IMR-90 (cell line): Measurements from ENCODE around the gene MAOA. TPM values are rescaled to one million over a fixed set of nuclear protein-coding genes. Genes with fewer than 3 reads are reported as not detected.

Experiments
- ATAC-seq: fragments of 200-7000 bp; cut with Tn5 transposase; 2 replicates; pipeline ENCODE4 v1.9.1; 2020; ENCODE audit warnings: low read depth, mild to moderate bottlenecking, moderate library complexity
- BruUV-seq: library from RNA; stranded (reverse); fragments of 400-500 nt; replicated peaks from 2 replicates; lab custom pipeline; 2021; lab: Mats Ljungman, UMichigan
- CTCF ChIA-PET: fragments of 300-600 bp; formaldehyde crosslinking; extraction: SDS; loops from one replicate; lab custom pipeline; 2021; ENCODE audit warnings: antibody characterized with exemption; lab: Yijun Ruan, JAX
- POLR2A ChIA-PET: fragments of 300-600 bp; sonication (Branson Sonifier 250); formaldehyde crosslinking; loops from one replicate; lab custom pipeline; 2022; ENCODE audit warnings: antibody characterized with exemption; ENCODE audit not compliant: unreplicated experiment; lab: Charles Lee
- DNase-seq: peaks from one replicate; pipeline ENCODE4 v3.0.0; 2013
- H2AFZ ChIP-seq: replicated peaks from 2 replicates; pipeline ENCODE3; 2013; ENCODE audit warnings: low read length, mild to moderate bottlenecking; ENCODE audit not compliant: poor library complexity
- H2AK5ac ChIP-seq: 2 replicates; pipeline ENCODE4 v1.6.1; 2013; ENCODE audit warnings: low read depth, low read length, inconsistent platforms
- H2AK9ac ChIP-seq: replicated peaks from 2 replicates; pipeline ENCODE3; 2013; ENCODE audit warnings: mild to moderate bottlenecking, low read depth, low read length, moderate library complexity; ENCODE audit not compliant: poor library complexity
- H2BK120ac ChIP-seq: 2 replicates; pipeline ENCODE4 v1.6.1; 2013; ENCODE audit warnings: low read depth, low read length, inconsistent platforms
- H2BK15ac ChIP-seq: 3 replicates; pipeline ENCODE4 v1.6.1; 2013; ENCODE audit warnings: low read depth, low read length, inconsistent platforms
- H2BK20ac ChIP-seq: 2 replicates; pipeline ENCODE4 v1.6.1; 2013; ENCODE audit warnings: low read depth, mild to moderate bottlenecking, inconsistent platforms, low read length, moderate library complexity
- H2BK5ac ChIP-seq: 2 replicates; pipeline ENCODE4 v1.6.1; 2013; ENCODE audit warnings: mild to moderate bottlenecking, low read depth, low read length, inconsistent platforms; ENCODE audit not compliant: poor library complexity, severe bottlenecking
- H3K14ac ChIP-seq: replicated peaks from 2 replicates; pipeline ENCODE4 v1.6.1; 2013; ENCODE audit warnings: low read depth, low read length, inconsistent platforms
- H3K18ac ChIP-seq: 2 replicates; pipeline ENCODE4 v1.6.1; 2013; ENCODE audit warnings: low read depth, low read length, control low read depth
- H3K23ac ChIP-seq: 2 replicates; pipeline ENCODE4 v1.6.1; 2013; ENCODE audit warnings: low read depth, low read length, inconsistent platforms
- H3K27ac ChIP-seq: 2 replicates; pipeline ENCODE4 v1.5.1; 2013; ENCODE audit warnings: mild to moderate bottlenecking, control low read depth, low read length; ENCODE audit not compliant: insufficient read depth
- H3K27me3 ChIP-seq: 2 replicates; pipeline ENCODE4 v1.6.1; 2013; ENCODE audit warnings: low read length; ENCODE audit not compliant: control insufficient read depth, insufficient read depth
- H3K36me3 ChIP-seq: 2 replicates; pipeline ENCODE4 v1.6.1; 2013; ENCODE audit warnings: low read length, mixed read lengths; ENCODE audit not compliant: control insufficient read depth, insufficient read depth
- H3K4ac ChIP-seq: 2 replicates; pipeline ENCODE4 v1.6.1; 2013; ENCODE audit warnings: low read depth, low read length, inconsistent platforms
- H3K4me1 ChIP-seq: 2 replicates; pipeline ENCODE4 v1.6.1; 2013; ENCODE audit warnings: low read length, mixed read lengths; ENCODE audit not compliant: control insufficient read depth, insufficient read depth
- H3K4me2 ChIP-seq: 2 replicates; pipeline ENCODE4 v1.6.1; 2013; ENCODE audit warnings: low read depth, mild to moderate bottlenecking, control low read depth, low read length, moderate library complexity
- H3K4me3 ChIP-seq: 2 replicates; pipeline ENCODE4 v1.5.1; 2013; ENCODE audit warnings: low read depth, mild to moderate bottlenecking, control low read depth, low read length, moderate library complexity; ENCODE audit not compliant: insufficient read depth
- H3K56ac ChIP-seq: 2 replicates; pipeline ENCODE4 v1.6.1; 2013; ENCODE audit warnings: low read length, inconsistent platforms; ENCODE audit not compliant: insufficient read depth; ENCODE audit errors: extremely low read depth
- H3K79me1 ChIP-seq, 2 experiments: 2 replicates each; pipeline ENCODE4 v1.6.1; 2013; ENCODE audit warnings: low read length in 2 of 2, inconsistent platforms in 1 of 2, low read depth in 1 of 2
- H3K9ac ChIP-seq: 2 replicates; pipeline ENCODE4 v1.6.1; 2013; ENCODE audit warnings: low read depth, low read length, control low read depth
- H3K9me1 ChIP-seq: 2 replicates; pipeline ENCODE4 v1.6.1; 2013; ENCODE audit warnings: low read length, inconsistent platforms; ENCODE audit not compliant: insufficient read depth
- H3K9me3 ChIP-seq: 2 replicates; pipeline ENCODE4 v1.6.1; 2013; ENCODE audit warnings: low read length; ENCODE audit not compliant: control insufficient read depth, insufficient read depth
- H4K20me1 ChIP-seq: 2 replicates; pipeline ENCODE4 v1.6.1; 2013; ENCODE audit warnings: low read length, inconsistent platforms; ENCODE audit not compliant: insufficient read depth
- H4K5ac ChIP-seq: 2 replicates; pipeline ENCODE4 v1.6.1; 2013; ENCODE audit warnings: mild to moderate bottlenecking, low read depth, low read length, control low read depth
- H4K8ac ChIP-seq, 2 experiments: 2 replicates each; pipeline ENCODE4 v1.6.1; 2013; ENCODE audit warnings: low read depth in 2 of 2, low read length in 2 of 2, control low read depth in 1 of 2, inconsistent platforms in 1 of 2
- H4K91ac ChIP-seq: 2 replicates; pipeline ENCODE4 v1.6.1; 2013; ENCODE audit warnings: low read depth, low read length, inconsistent platforms; ENCODE audit not compliant: insufficient read depth
- BHLHE40 ChIP-seq: fragments of 150-350 bp; IDR thresholded peaks from 2 replicates; pipeline ENCODE4 v1.6.1; 2016; ENCODE audit warnings: mild to moderate bottlenecking, low read depth, low read length
- CEBPB ChIP-seq: IDR thresholded peaks from 2 replicates; pipeline ENCODE4 v1.6.1; 2012; ENCODE audit warnings: low read depth, low read length, improper control_type of control experiment
- CHD1 ChIP-seq: IDR thresholded peaks from 2 replicates; pipeline ENCODE4 v1.6.1; 2012; ENCODE audit warnings: low read depth, low read length, improper control_type of control experiment
- FOS ChIP-seq: fragments of 150-350 bp; IDR thresholded peaks from 2 replicates; pipeline ENCODE4 v1.6.1; 2016; ENCODE audit warnings: low read depth, low read length
- MAZ ChIP-seq: IDR thresholded peaks from 2 replicates; pipeline ENCODE4 v1.6.1; 2012; ENCODE audit warnings: low read depth, mild to moderate bottlenecking, low read length, improper control_type of control experiment, moderate library complexity, borderline replicate concordance
- MXI1 ChIP-seq: IDR thresholded peaks from 2 replicates; pipeline ENCODE4 v1.6.1; 2012; ENCODE audit warnings: low read depth, mild to moderate bottlenecking, low read length, moderate library complexity, borderline replicate concordance
- NFE2L2 ChIP-seq: fragments of 150-350 bp; IDR thresholded peaks from 2 replicates; pipeline ENCODE4 v1.6.1; 2016; ENCODE audit warnings: low read depth, mild to moderate bottlenecking, low read length
- POLR2A ChIP-seq: IDR thresholded peaks from 2 replicates; pipeline ENCODE4 v1.6.1; 2012; ENCODE audit warnings: mild to moderate bottlenecking, low read depth, low read length
- RAD21 ChIP-seq: IDR thresholded peaks from 2 replicates; pipeline ENCODE4 v1.6.1; 2012; ENCODE audit warnings: low read length, improper control_type of control experiment
- RCOR1 ChIP-seq: IDR thresholded peaks from 2 replicates; pipeline ENCODE4 v1.6.1; 2012; ENCODE audit warnings: mild to moderate bottlenecking, low read length, improper control_type of control experiment; ENCODE audit not compliant: insufficient replicate concordance
- RFX5 ChIP-seq: IDR thresholded peaks from 2 replicates; pipeline ENCODE4 v1.8.0; 2012; ENCODE audit warnings: low read depth, mild to moderate bottlenecking, low read length, moderate library complexity
- SMC3 ChIP-seq: fragments of 150-350 bp; IDR thresholded peaks from 2 replicates; pipeline ENCODE4 v1.6.1; 2016; ENCODE audit warnings: low read depth, mild to moderate bottlenecking, antibody characterized with exemption, low read length, moderate library complexity
- dilution Hi-C: fragments of 300-500 bp; cut with HindIII; formaldehyde crosslinking; loops from one replicate; pipeline ENCODE4 v1.14.3; 2018; ENCODE audit warnings: low sequenced_read_pairs; ENCODE audit not compliant: unreplicated experiment
- in situ Hi-C: fragments of 300-500 bp; cut with MboI; formaldehyde crosslinking; loops from 3 replicates; pipeline ENCODE4 v1.14.3; 2019; ENCODE audit warnings: low sequenced_read_pairs, inconsistent platforms, mixed read lengths
- intact Hi-C: fragments of 100-400 bp; cut with micrococcal nuclease; formaldehyde crosslinking; loops from 2 replicates; pipeline ENCODE4 v1.10.0; 2022
- polyA plus RNA-seq, 3 experiments: library from polyadenylated mRNA; depleted of rRNA; stranded (reverse); fragments of >200 nt; gene quantifications; 2 replicates each; pipeline ENCODE4 v1.2.3, GENCODE V29; 2012; ENCODE audit warnings: low replicate concordance in 1 of 3
- total RNA-seq: library from RNA; depleted of rRNA; stranded (reverse); fragments of >200 nt; gene quantifications from 2 replicates; pipeline ENCODE4 v1.2.3, GENCODE V29; 2012
- TF ChIP-seq, protein P1 (sequence below): conservative IDR thresholded peaks from 2 replicates; pipeline ENCODE4 v1.5.1; 2012; ENCODE audit warnings: mild to moderate bottlenecking, low read depth, low read length, improper control_type of control experiment
- TF ChIP-seq, protein P2 (sequence below): fragments of 150-350 bp; IDR thresholded peaks from 2 replicates; pipeline ENCODE4 v1.6.1; 2016; ENCODE audit warnings: low read depth, mild to moderate bottlenecking, low read length, moderate library complexity, borderline replicate concordance
- TF ChIP-seq, protein P3 (sequence below): fragments of 150-350 bp; IDR thresholded peaks from 2 replicates; pipeline ENCODE4 v1.6.1; 2017; ENCODE audit warnings: mild to moderate bottlenecking, antibody characterized with exemption, low read length, low read depth

MAOA gene
- total and polyA plus RNA-seq, 2 of the 4 experiments (the other 2 are of a cell fraction): 0.14 to 0.36 TPM

DNA sequence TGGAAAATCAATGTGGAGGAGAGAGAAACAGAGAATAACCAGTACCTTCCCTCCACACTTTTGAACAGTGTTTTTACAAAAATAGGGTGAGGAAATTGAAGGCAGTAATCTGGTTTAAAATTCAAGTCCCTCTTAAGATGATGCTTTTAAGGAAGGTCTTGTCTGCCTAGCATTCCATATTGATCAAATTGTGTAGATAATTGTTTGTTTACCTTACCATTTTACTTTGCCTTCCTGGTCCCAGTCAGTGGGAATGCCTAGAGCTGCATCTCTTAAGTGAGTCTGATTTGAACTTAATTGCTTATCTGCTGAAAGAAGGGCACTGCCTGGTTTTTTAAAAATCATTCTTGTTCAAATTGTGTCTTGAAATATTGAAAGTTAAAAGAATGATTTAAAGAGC lies 14.4 kb upstream of the MAOA start:
- H2BK5ac ChIP-seq: no peak overlapping the region
- no peak overlapping the region for H4K8ac ChIP-seq
- peaks cover 2% of the 10 kb centered on the region; the same call in 1 of the 2 replicates for H3K27me3 ChIP-seq
- H3K4me2 ChIP-seq: no peak overlapping the region
- no peak overlapping the region for H3K56ac ChIP-seq
- no peak overlapping the region for H2BK120ac ChIP-seq
- no peak overlapping the region for H3K18ac ChIP-seq
- POLR2A ChIA-PET: no interaction called here
- CTCF ChIA-PET: no interaction called here
- no peak overlapping the region for H2AK9ac ChIP-seq
- no peak overlapping the region for H3K4me3 ChIP-seq
- in situ Hi-C loops (no loop called here), intact Hi-C loops (no loop called here), dilution Hi-C loops (no loop called here)
- H3K9ac ChIP-seq: no peak overlapping the region
- H4K20me1 ChIP-seq: no peaks in the 10 kb centered on the region
- DNase-seq (no peak), ATAC-seq (no peak)
- no peak overlapping the region for H2AK5ac ChIP-seq
- TF ChIP-seq SMC3: no peak
- TF ChIP-seq, protein P1, sequence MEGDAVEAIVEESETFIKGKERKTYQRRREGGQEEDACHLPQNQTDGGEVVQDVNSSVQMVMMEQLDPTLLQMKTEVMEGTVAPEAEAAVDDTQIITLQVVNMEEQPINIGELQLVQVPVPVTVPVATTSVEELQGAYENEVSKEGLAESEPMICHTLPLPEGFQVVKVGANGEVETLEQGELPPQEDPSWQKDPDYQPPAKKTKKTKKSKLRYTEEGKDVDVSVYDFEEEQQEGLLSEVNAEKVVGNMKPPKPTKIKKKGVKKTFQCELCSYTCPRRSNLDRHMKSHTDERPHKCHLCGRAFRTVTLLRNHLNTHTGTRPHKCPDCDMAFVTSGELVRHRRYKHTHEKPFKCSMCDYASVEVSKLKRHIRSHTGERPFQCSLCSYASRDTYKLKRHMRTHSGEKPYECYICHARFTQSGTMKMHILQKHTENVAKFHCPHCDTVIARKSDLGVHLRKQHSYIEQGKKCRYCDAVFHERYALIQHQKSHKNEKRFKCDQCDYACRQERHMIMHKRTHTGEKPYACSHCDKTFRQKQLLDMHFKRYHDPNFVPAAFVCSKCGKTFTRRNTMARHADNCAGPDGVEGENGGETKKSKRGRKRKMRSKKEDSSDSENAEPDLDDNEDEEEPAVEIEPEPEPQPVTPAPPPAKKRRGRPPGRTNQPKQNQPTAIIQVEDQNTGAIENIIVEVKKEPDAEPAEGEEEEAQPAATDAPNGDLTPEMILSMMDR: no peak
- TF ChIP-seq NFE2L2: no peak
- TF ChIP-seq, protein P2, sequence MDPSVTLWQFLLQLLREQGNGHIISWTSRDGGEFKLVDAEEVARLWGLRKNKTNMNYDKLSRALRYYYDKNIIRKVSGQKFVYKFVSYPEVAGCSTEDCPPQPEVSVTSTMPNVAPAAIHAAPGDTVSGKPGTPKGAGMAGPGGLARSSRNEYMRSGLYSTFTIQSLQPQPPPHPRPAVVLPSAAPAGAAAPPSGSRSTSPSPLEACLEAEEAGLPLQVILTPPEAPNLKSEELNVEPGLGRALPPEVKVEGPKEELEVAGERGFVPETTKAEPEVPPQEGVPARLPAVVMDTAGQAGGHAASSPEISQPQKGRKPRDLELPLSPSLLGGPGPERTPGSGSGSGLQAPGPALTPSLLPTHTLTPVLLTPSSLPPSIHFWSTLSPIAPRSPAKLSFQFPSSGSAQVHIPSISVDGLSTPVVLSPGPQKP: no peak
- no peak for TF ChIP-seq MAZ
- TF ChIP-seq CEBPB: no peak
- no peak for TF ChIP-seq RFX5
- TF ChIP-seq CHD1: no peak
- TF ChIP-seq BHLHE40: no peak
- TF ChIP-seq MXI1: no peak
- no peak for TF ChIP-seq POLR2A
- TF ChIP-seq, protein P3, sequence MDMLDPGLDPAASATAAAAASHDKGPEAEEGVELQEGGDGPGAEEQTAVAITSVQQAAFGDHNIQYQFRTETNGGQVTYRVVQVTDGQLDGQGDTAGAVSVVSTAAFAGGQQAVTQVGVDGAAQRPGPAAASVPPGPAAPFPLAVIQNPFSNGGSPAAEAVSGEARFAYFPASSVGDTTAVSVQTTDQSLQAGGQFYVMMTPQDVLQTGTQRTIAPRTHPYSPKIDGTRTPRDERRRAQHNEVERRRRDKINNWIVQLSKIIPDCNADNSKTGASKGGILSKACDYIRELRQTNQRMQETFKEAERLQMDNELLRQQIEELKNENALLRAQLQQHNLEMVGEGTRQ: no peak
- TF ChIP-seq FOS: no peak
- no peak for TF ChIP-seq RCOR1
- no peak for TF ChIP-seq RAD21
- H3K4ac ChIP-seq: no peak overlapping the region
- no peaks in the 10 kb centered on the region for H3K4me1 ChIP-seq
- H3K27ac ChIP-seq: no peak overlapping the region
- no peaks in the 10 kb centered on the region for H3K79me1 ChIP-seq
- H2BK15ac ChIP-seq: no peak overlapping the region
- H3K36me3 ChIP-seq: no peaks in the 10 kb centered on the region
- no peak overlapping the region for H3K14ac ChIP-seq
- BruUV-seq: no TSS peak
- no peak overlapping the region for H4K91ac ChIP-seq
- H3K9me1 ChIP-seq: no peaks in the 10 kb centered on the region
- no peak overlapping the region for H4K5ac ChIP-seq
- no peak overlapping the region for H2BK20ac ChIP-seq
- H2AFZ ChIP-seq: no peak overlapping the region
- no peaks in the 10 kb centered on the region for H3K9me3 ChIP-seq
- H3K23ac ChIP-seq: no peak overlapping the region
